ENCODE results near the gene SSBP3.

Gene SSBP3

GRCh38 chr1:54263601-54264226 lies 142.5 kb downstream of the SSBP3 start:
- DNase-seq = no peak

GRCh38 chr1:54262244-54262643 lies 143.9 kb downstream of the SSBP3 start:
- no peak for DNase-seq

- no peak for DNase-seq
These were observed 145.4 kb downstream of the SSBP3 start for GRCh38 chr1:54260810-54261209.

GRCh38 chr1:54259546-54260140 lies 146.6 kb downstream of the SSBP3 start:
- DNase-seq = no peak

GRCh38 chr1:54257876-54258275 lies 148.3 kb downstream of the SSBP3 start:
- no peak for DNase-seq

GRCh38 chr1:54257346-54257620 lies 148.9 kb downstream of the SSBP3 start:
- no peak for DNase-seq

- DNase-seq = no peak
These were observed 149.5 kb downstream of the SSBP3 start for GRCh38 chr1:54256522-54257345.

GRCh38 chr1:54255026-54255702 lies 151.0 kb downstream of the SSBP3 start:
- no peak for DNase-seq

- no peak for DNase-seq
These were observed 152.1 kb downstream of the SSBP3 start for GRCh38 chr1:54254055-54254454.

GRCh38 chr1:54253480-54253879 lies 152.7 kb downstream of the SSBP3 start:
- DNase-seq = no peak

GRCh38 chr1:54252371-54252936 lies 153.7 kb downstream of the SSBP3 start:
- DNase-seq = no peak

- no peak for DNase-seq
These were observed 155.5 kb downstream of the SSBP3 start for GRCh38 chr1:54250670-54251069.

GRCh38 chr1:54249819-54250435 lies 156.3 kb downstream of the SSBP3 start:
- DNase-seq = no peak

GRCh38 chr1:54248966-54249365 lies 157.2 kb downstream of the SSBP3 start:
- DNase-seq = no peak

- no peak for DNase-seq
These were observed 158.2 kb downstream of the SSBP3 start for GRCh38 chr1:54247863-54248515.

- no peak for DNase-seq
These were observed 160.0 kb downstream of the SSBP3 start for GRCh38 chr1:54246116-54246721.

GRCh38 chr1:54245501-54245900 lies 160.7 kb downstream of the SSBP3 start:
- DNase-seq = no peak

GRCh38 chr1:54244655-54245054 lies 161.5 kb downstream of the SSBP3 start:
- DNase-seq = no peak

- DNase-seq = no peak
These were observed 163.2 kb downstream of the SSBP3 start for GRCh38 chr1:54243022-54243421.

- no peak for DNase-seq
These were observed 164.8 kb downstream of the SSBP3 start for GRCh38 chr1:54241364-54241763.

GRCh38 chr1:54240741-54241335 lies 165.4 kb downstream of the SSBP3 start:
- no peak for DNase-seq

GRCh38 chr1:54239631-54240031 lies 166.6 kb downstream of the SSBP3 start:
- no peak for DNase-seq

Data from activated CD8-positive, alpha-beta memory T cell treated with anti-CD3 and anti-CD28 coated beads, Interleukin-2, amount 50 U/mL, for 4 hours (primary cell).